Vagina (tissue), 2 donors: ENCODE measurements around the gene NTF3. TPM values are rescaled to one million over a fixed set of nuclear protein-coding genes. Genes with fewer than 3 reads are reported as not detected.

Experiments used
- DNase-seq, 2 donors: peaks; one replicate each; pipeline ENCODE4 v3.0.0-alpha.2; 2017; ENCODE audit errors: extremely low spot score in 2 of 2
- H3K27ac ChIP-seq: fragments of 200-600 bp; sonication (generic); one replicate; pipeline ENCODE4 v1.5.1; 2019
- H3K27me3 ChIP-seq: fragments of 200-600 bp; sonication (generic); one replicate; pipeline ENCODE4 v1.5.1; 2019
- H3K36me3 ChIP-seq, 2 donors: fragments of 200-600 bp; sonication (generic); one replicate each; pipeline ENCODE4 v1.5.1; 2017 to 2019
- H3K4me1 ChIP-seq: fragments of 200-600 bp; sonication (generic); one replicate; pipeline ENCODE4 v1.5.1; 2019
- H3K4me3 ChIP-seq, 2 donors: fragments of 200-600 bp; sonication (generic); 1 replicate in 1 of 2; 2 replicates in 1 of 2; pipeline ENCODE4 v1.5.1; 2016 to 2019
- H3K9me3 ChIP-seq: fragments of 200-600 bp; sonication (generic); one replicate; pipeline ENCODE4 v1.5.1; 2019
- POLR2A ChIP-seq, 2 donors: fragments of 450-650 bp; IDR thresholded peaks; one replicate each; pipeline ENCODE4 v1.6.1; 2017; ENCODE audit warnings: antibody characterized with exemption in 2 of 2, mild to moderate bottlenecking in 2 of 2, moderate library complexity in 2 of 2
- POLR2AphosphoS5 ChIP-seq, 2 donors: sonication (generic); formaldehyde crosslinking; IDR thresholded peaks; one replicate each; pipeline ENCODE4 v1.9.0; 2017; ENCODE audit warnings: antibody characterized with exemption in 2 of 2, mild to moderate bottlenecking in 2 of 2, low read depth in 1 of 2; ENCODE audit not compliant: insufficient read depth in 1 of 2
- intact Hi-C: fragments of 100-400 bp; cut with DNase I; formaldehyde crosslinking; loops from one replicate; pipeline ENCODE4 v1.15.1; 2023
- total RNA-seq: library from RNA; depleted of rRNA; stranded (reverse); fragments of >200 nt; gene quantifications from one replicate; pipeline ENCODE4 v1.2.3, GENCODE V29; 2016
- TF ChIP-seq, protein P1 (sequence below), 3 experiments: fragments of 450-650 bp in 2 of 3; fragments of 200-600 bp in 1 of 3; sonication (generic) in 1 of 3; IDR thresholded peaks; one replicate each; pipeline ENCODE4 v1.5.1; 2017 to 2019; ENCODE audit warnings: antibody characterized with exemption in 3 of 3, mild to moderate bottlenecking in 2 of 3, moderate library complexity in 2 of 3

The NTF3 gene
- total RNA-seq, 1 donor from 2014 or later = 1.7 TPM

DNA sequence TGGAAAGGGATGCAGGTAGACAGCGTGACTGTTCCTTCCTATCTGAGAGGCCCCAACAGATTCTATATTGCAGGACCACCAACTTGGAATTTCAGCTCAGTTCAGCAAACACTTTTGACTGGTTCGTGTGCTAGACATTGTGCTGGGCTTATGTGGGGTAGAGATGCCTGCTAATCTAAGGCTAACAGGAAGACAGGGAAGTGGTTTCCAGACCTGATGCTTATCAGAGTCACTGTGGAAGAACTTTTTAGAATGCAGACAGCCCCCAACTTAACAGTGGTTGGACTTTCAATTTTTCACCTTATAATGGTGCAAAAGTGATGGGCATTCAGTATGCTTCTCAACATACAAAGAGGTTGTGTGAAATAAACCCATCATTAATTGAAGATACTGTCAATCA lies 32.2 kb downstream of the NTF3 start:
- H3K9me3 ChIP-seq = no peaks in the 10 kb centered on the region
- no peak for DNase-seq
- intact Hi-C loops = no loop called here
- no peaks in the 10 kb centered on the region for H3K27me3 ChIP-seq
- peaks cover 31% of the 10 kb centered on the region for H3K4me1 ChIP-seq
- H3K27ac ChIP-seq = no peak overlapping the region
- no peak overlapping the region for H3K4me3 ChIP-seq
- no peaks in the 10 kb centered on the region for H3K36me3 ChIP-seq
- TF ChIP-seq POLR2AphosphoS5 (IDR thresholded peaks at IDR 0.05; ENCODE audit: insufficient read depth in 1 of 2, low read depth in 1 of 2) (no peak), POLR2A (IDR thresholded peaks at IDR 0.05) (no peak)
- TF ChIP-seq, protein P1, sequence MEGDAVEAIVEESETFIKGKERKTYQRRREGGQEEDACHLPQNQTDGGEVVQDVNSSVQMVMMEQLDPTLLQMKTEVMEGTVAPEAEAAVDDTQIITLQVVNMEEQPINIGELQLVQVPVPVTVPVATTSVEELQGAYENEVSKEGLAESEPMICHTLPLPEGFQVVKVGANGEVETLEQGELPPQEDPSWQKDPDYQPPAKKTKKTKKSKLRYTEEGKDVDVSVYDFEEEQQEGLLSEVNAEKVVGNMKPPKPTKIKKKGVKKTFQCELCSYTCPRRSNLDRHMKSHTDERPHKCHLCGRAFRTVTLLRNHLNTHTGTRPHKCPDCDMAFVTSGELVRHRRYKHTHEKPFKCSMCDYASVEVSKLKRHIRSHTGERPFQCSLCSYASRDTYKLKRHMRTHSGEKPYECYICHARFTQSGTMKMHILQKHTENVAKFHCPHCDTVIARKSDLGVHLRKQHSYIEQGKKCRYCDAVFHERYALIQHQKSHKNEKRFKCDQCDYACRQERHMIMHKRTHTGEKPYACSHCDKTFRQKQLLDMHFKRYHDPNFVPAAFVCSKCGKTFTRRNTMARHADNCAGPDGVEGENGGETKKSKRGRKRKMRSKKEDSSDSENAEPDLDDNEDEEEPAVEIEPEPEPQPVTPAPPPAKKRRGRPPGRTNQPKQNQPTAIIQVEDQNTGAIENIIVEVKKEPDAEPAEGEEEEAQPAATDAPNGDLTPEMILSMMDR (IDR thresholded peaks at IDR 0.05) = no peak

DNA sequence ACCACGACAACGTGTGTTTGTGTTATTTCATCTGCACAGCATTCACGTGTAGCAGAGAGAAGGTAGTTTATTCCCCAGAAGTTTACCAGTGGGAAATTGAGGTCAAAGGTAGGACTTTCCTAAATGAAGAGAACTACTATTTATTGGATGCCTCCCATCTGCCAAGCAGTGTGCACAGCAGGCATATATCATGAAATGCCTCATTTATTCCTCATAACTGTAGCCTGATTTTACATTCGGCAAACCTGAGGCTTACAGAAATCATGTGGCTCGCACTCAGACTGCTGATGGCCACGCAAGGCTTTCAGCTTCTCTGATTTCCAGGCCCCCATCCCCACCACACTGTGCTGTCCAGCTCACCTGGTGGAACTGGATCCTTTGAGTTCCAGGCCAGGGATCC lies 33.5 kb downstream of the NTF3 start:
- H3K9me3 ChIP-seq = no peaks in the 10 kb centered on the region
- peaks cover 23% of the 10 kb centered on the region for H3K4me1 ChIP-seq
- no peaks in the 10 kb centered on the region for H3K36me3 ChIP-seq
- H3K27ac ChIP-seq = no peak overlapping the region
- TF ChIP-seq, protein P1 (IDR thresholded peaks at IDR 0.05) = no peak
- no peak for TF ChIP-seq POLR2AphosphoS5 (IDR thresholded peaks at IDR 0.05; ENCODE audit: insufficient read depth in 1 of 2, low read depth in 1 of 2)
- TF ChIP-seq POLR2A (IDR thresholded peaks at IDR 0.05) = no peak
- H3K4me3 ChIP-seq = no peak overlapping the region
- no peaks in the 10 kb centered on the region for H3K27me3 ChIP-seq
- DNase-seq = no peak
- intact Hi-C loops = no loop called here

DNA sequence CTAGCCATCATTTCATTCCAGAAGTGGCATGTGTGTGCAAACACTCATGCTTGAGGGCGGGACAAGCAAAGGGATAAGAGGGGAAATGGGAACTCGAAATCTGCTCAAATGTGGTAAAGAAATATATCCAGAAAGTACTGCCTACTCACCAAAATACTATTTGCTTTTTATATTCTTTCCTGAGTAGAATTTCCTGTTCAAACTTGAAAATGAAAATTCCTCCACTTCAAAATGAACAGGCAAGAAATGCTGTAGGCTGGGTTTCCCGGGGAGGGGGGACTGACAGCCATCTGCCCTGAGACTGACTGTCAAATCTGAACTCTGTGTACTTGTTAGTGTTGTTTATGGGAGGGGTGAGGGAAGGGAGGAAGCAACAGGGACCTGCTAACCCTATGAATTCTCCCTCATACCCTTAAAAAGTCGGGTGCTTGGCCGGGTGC lies 34.6 kb downstream of the NTF3 start:
- DNase-seq = no peak
- Histone ChIP-seq H3K4me3 (no peak overlapping the region), H3K9me3 (no peaks in the 10 kb centered on the region), H3K27ac (peak overlapping the region; percentile 57), H3K4me1 (peaks cover 23% of the 10 kb centered on the region), H3K36me3 (no peaks in the 10 kb centered on the region), H3K27me3 (no peaks in the 10 kb centered on the region)
- intact Hi-C loops = no loop called here
- peak in 1 of 2 donors; percentile 36 for TF ChIP-seq POLR2AphosphoS5 (IDR thresholded peaks at IDR 0.05; ENCODE audit: insufficient read depth in 1 of 2, low read depth in 1 of 2)
- TF ChIP-seq, protein P1 (IDR thresholded peaks at IDR 0.05) = no peak

DNA sequence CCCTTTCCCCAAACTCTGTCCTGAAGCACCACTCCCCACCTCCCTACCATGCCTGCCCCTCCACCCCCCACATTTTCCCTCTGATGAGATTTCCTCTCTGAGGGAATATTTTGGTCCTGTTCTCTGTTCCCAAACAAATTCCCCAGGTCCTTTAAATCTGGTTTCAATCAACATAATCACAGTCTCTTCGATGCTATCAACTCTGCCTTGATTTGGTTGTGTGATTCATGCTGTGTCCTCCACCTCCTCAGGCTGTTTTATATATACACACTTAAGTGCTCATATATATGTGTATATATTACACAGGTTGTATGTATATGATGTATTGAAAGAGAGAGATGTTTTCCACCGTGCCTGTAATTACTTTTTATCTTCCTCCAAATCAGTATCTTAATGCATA lies 36.0 kb downstream of the NTF3 start:
- Histone ChIP-seq H3K27ac (peak overlapping the region; percentile 25), H3K9me3 (no peaks in the 10 kb centered on the region), H3K27me3 (no peaks in the 10 kb centered on the region), H3K4me3 (no peak overlapping the region), H3K4me1 (peaks cover 23% of the 10 kb centered on the region), H3K36me3 (no peaks in the 10 kb centered on the region)
- no peak for TF ChIP-seq POLR2A (IDR thresholded peaks at IDR 0.05)
- TF ChIP-seq POLR2AphosphoS5 (IDR thresholded peaks at IDR 0.05; ENCODE audit: insufficient read depth in 1 of 2, low read depth in 1 of 2) = no peak
- TF ChIP-seq, protein P1 (IDR thresholded peaks at IDR 0.05) = no peak
- DNase-seq = no peak
- intact Hi-C loops = no loop called here

DNA sequence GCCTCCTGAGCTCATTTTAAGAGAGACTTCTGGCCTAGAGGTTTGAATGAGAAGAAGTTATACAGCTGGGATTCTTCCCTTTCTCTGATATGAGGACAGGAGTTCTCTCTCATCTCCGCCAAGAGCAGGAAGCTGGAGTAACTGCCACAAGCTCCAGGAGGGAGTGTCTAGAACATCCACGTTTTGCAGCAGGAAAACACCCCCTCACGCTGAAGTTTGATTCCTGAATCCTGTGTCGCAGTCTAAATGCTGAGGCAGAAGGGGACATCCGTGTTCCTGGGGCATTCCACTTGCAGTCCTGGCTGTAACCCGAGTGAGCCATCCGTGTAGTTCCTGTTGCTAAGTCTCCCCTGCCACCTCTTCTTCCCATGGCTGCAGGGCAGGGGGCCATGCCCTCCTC lies 38.3 kb downstream of the NTF3 start:
- Histone ChIP-seq H3K36me3 (no peaks in the 10 kb centered on the region), H3K9me3 (no peaks in the 10 kb centered on the region), H3K27me3 (no peaks in the 10 kb centered on the region), H3K27ac (no peak overlapping the region), H3K4me3 (no peak overlapping the region), H3K4me1 (peaks cover 23% of the 10 kb centered on the region)
- intact Hi-C loops = no loop called here
- TF ChIP-seq POLR2A (IDR thresholded peaks at IDR 0.05) (no peak), POLR2AphosphoS5 (IDR thresholded peaks at IDR 0.05; ENCODE audit: insufficient read depth in 1 of 2, low read depth in 1 of 2) (no peak)
- TF ChIP-seq, protein P1 (IDR thresholded peaks at IDR 0.05) = no peak
- DNase-seq = no peak
